GM21423 (cell line): ENCODE results near the gene MBOAT7.

ENCODE experiments used
- ATAC-seq: cut with Tn5 transposase; IDR thresholded peaks from one replicate; pipeline ENCODE4 v1.9.1; 2021; ENCODE audit warnings: mild to moderate bottlenecking, moderate library complexity; ENCODE audit not compliant: unreplicated experiment

MBOAT7 gene

DNA sequence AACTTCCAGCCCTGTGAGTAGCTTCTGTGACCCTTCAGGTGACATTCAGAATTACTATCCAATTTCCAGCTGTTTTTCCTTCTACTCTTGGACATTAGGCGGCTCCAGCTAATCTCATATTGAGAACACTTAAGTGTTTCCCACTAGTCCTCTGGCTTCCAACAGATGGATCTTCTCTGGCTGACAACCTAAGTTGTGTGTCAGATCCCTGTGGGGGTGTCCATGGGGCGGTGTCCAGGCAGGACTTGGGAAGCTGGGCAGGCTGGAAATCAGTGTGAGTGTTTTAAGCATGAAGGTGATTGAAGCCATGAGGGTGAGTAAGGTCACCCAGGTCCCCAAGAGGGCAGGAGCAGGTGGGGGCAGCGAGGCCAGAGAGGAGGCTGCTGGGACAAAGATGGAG lies 41.7 kb downstream of the MBOAT7 start:
- no peak for ATAC-seq

DNA sequence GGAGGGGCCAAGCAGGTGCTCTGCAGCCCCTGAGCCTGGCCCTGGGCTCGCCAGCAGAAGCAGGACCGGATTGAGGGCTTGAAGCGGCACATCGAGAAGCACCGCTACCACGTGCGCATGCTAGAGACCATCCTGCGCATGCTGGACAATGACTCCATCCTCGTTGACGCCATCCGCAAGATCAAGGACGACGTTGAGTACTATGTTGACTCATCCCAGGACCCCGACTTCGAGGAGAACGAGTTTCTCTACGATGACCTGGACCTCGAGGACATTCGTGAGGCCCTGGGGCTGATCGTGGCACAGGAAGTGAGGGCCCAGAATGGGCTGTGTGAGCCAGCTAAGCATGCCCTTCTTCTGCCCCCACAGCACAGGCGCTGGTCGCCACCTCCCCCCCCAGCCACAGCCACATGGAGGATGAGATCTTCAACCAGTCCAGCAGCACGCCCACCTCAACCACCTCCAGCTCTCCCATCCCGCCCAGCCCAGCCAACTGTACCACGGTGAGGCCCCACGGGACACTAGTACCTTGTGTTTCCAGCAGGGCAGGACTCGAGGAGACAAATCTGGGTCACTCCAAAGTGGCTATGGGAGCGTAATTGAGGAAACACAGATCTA lies 43.7 kb downstream of the MBOAT7 start:
- no peak for ATAC-seq

DNA sequence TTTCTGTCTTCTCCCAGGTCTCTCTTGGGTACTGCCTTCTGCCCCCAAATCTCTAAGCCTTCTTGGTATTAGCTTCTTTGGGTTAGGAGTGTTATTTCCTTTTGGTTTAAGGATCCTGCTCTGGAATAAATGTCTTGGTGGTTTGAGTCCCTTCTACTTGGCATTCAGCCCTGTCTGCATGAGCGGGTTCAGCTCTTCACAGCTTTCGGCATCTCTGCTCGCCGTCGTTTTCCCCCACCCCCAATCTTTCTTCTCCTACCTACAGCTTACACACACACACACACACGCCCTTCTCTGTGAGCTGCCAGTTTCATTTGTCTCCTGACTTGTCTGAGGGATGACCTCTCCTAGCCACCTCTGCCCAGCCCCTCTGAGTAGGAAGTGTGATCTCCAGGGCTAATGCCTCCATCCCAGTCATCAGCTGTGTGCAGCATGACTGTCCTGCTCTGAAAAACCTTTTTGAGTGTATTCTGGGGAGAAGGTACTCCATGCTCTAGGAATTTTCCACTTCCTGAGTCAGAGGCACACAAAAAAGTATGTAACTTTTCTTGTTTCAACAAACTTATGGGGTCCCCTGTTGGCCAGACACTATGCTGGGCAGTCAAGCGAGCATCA lies 47.1 kb downstream of the MBOAT7 start:
- ATAC-seq, result no peak

DNA sequence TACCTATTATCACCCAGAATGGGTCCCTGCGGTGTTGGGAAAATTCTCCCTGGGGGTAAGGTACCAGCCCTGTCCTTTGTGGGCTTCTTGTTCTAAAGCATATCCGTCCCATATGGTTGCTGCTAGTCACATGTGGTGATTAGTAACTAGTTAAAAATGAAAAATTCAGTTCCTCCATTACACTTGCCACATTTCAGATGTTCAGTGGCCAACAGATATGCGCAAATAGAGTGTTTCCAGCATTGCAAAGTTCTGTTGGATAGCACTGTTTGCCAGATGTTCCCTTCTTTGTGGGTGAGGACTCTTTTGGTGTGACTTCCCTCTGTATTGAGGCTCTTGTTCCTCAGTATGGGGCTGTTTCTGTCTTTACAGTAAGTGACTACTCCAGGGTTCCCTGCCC lies 48.0 kb downstream of the MBOAT7 start:
- no peak for ATAC-seq

DNA sequence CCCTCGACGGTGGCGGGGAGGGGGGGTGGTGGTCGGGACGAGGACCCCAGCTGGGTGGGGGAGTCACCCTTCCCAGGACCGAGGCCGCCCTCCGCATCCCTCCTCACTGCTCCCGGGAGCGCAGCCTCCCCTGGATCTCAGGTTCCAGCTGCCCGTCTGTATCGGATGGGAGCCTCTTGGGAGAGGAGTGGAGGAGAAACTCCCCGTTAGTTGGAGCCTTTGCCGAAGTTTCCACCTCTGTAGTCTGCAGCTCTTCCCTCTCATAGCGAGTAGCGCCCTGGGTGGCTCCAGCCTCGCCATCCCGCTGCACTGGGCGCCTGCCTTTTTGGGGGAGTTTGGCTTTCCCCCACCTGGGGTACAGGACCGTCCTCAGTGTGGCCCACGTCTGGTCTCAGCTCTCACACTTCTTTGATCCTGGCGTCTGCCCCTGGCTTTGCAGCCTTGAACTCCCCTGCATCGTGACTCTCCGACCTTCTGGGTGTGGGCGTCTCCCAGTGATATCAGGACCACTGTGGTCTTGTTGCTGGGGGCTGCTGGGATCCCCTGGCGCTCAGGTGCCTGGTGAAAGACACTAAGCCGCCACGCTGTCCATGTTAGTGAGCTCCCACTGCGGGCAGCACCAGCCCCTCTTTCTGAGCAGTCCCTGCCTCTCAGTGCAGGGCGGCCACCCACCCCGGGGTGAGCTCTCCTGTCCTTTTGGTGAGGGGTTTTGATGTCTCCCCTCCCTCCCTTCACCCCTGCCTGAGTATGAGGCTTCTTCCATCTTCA lies 50.7 kb downstream of the MBOAT7 start:
- ATAC-seq, result no peak

DNA sequence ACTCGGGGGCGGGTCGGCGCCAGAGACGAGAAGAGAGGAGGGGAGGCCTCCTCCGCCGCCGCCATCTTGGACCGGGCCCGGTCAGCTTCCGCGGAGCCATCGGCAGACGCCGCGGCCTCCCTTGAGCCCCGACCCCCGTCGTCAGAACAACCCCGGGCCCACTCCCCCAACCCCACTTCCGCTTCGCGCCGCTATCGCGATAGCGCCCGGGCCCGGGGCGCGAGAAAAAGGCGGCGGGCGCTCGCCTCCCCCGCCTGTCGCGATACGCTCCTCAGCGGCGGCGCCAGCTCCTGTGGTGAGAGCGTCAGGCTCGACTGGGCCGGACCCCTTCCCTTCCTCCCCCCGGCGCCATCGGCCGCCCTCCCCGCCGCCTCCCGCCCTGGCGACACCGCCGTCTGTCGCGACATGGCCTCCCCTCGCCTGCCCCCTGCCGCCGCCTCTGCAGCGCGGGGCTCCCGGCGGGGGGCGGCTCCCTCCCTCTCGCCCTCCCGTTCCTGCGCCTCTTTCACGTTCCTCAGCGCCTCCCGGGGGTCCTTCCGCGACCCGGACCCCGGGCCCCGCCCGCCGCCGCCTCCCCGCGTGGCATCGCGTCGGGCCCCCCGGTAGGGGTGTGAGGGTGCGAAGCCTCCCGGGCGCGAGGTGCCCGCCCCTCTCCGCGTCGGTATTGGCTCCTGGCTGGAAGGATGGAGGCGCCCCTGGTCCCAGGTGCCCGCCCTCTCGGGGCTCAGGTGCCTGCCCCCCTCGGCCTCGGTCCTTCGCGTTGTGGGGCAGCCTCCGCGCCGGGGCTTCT lies 51.5 kb downstream of the MBOAT7 start, which contains the start of gene CNOT3:
CNOT3 (plus strand) TSS at position 64 of the 790 bp plus-strand sequence. CDS start 5,217 bp downstream, outside the sequence.
- ATAC-seq, result no peak

DNA sequence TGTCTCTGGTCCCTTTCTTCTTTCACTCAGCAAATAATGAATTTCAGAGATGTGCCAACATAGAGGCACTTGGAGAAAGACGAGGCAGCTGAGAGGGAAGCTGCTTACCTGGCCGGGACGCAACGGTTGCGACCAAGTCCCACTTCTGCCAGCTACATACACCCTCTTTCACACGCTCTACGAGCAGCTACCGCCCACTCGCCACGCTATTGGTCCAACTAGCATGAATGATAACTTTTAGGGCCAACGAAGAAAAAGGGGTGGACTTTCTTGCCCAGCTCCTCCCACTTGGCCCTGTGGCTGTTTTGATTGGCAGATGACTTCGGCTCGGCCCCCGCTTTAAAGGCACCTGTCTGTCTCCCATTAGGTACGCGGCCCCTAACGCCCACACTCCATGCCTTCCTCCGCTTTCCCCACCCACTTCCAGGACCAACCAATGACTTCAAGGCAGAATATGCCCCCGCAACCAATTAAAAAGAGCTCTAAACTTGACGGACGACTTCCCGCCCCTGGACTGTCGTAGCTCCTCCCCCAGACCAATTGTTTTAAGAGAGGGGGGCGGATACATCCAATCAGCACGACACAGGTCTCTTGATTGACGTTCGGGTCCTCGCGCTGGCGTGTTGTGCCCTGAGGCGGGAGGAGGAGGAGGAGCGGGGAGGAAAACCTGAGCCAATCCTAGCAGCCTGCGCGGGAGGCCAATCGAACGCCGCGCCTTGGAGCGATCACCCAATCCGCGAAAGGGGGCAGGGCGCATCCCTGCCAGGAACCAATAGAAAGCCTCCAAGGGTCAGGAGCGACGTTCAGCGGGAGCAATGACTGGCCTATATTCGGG lies 52.3 kb downstream of the MBOAT7 start:
- peak; percentile 78 for ATAC-seq

DNA sequence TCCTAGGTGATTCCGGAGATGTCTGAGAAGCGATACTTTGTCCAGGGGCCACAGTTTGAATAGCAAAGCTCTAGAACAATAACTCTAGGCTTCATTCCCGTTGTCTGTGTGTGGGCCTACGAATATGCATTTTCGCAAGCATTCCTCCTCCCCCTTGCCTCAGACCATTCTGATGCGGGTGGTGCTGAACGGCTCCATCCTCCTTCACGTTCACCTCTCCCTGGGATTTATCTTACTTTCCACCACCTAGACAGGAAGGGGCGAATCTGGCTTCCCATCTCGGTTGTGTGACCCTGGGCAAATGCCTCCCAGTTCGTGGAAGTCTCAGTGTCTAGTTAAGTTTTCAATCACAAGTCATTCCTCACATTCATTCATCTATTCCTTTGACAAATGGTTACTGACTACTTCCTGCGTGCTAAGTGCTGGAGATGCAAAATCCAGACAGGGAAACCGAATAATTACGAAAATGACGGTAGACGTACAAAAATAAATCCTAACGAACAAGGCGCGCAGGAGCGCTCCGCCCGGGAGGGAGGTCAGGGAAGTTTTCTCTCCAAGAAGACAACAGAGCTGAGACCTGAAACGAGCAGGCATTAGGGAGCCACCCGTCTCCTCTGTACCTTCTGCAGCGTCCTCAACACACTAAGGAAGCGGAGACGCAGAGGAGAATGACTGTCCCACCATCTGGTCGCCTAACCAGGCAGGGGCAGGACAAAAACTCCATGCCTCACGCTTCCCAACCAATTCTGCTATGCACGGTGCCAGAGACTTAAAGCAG lies 53.1 kb downstream of the MBOAT7 start:
- ATAC-seq, result peak; percentile 0

DNA sequence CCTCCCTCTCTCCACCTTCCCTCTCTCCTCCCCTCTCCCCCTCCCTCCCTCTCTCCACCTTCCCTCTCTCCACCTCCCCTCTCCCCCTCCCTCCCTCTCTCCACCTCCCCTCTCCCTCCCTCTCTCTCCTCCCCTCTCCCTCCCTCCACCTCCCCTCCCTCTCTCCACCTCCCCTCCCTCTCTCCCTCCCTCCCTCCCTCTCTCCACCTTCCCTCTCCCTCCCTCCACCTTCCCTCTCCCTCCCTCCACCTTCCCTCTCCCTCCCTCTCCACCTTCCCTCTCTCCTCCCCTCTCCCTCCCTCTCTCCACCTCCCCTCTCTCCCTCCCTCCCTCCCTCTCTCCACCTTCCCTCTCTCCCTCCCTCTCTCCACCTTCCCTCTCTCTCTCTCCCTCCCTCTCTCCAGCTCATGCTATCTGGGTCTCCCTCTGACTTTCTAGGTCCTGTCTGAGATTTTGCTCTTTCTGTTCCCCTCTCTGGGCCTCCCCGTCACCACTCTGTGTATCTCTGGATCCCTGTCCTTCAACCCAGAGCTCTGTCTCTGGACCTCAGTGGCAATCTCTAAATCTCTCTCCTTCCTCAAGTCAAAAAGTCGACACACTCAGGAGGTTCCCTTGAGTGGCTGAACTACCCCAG lies 55.3 kb downstream of the MBOAT7 start:
- no peak for ATAC-seq

DNA sequence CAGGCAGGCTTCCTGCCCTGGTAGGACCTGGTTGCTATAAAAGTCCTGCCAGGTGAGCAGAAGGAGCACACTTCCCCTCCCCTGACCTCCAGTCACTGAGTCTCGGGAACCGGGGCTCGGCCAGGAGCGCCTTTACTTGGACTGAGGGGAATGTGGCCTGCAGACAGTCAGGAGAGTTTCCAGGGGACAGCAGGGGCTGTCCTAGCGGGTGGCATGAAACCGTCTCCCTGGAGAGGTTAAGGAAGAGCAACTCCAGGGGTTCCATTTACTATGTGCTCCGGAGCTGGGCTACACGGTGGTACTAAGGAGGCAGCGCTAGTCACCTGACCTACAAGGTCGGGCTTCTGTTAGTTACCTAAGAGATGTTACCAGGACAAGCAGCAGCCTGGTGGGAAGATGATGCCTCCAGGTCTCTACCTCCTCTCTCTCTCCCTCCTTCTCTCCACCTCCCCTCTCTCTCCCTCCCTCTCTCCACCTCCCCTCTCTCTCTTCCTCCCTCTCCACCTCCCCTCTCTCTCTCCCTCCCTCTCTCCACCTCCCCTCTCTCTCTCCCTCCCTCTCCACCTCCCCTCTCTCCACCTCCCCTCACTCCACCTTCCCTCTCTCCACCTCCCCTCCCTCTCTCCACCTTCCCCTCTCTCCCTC lies 55.9 kb downstream of the MBOAT7 start:
- no peak for ATAC-seq

DNA sequence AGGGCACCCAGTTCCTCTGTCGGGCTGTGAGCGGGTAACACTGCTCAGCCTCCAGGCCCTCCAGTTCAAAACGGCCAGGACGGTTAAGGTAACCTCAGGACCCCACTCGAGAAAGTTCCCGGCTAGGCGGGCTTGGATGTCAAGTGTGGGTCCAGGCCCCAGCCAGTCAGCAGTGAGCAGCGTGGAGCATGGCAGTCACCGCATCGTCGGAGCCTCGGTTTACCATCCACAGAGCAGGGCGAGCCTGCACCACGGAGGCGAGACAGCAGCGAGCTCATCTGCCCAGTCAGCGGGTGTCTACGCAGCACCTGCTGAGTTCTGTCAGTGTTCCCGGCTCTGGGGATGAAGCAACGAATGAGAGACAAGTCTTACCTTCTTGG lies 59.8 kb downstream of the MBOAT7 start:
- no peak for ATAC-seq

DNA sequence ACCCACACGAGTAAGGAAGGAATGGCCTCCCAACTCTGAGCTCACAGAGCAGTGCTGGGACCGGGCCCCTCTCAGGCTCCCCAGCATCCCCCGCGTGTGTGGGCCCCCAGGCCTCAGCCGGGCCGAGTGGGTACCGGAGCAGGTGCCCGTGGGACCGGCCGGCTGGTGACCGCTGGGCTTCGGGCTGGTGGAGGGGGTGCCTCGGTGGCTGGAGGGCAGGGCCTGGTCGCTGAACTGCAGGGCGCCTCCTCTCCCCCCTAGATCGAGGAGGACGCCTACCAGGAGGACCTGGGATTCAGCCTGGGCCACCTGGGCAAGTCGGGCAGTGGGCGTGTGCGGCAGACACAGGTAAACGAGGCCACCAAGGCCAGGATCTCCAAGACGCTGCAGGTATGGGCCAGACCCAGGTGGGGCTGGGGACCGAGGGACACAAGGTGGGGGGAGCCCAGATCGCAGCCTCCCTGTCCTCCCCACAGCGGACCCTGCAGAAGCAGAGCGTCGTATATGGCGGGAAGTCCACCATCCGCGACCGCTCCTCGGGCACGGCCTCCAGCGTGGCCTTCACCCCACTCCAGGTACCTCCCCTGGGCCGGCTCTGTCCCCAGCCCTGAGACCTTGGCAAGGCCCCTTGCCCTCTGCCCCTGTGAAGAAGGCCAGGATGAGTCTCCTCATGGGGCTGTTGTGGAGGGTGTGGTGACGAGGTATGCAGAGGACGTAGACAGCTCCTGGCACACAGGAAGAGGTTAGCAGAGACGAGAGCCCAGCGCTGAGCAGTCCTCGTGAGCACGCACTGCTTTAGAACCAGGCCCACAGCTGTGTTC lies 60.4 kb downstream of the MBOAT7 start:
- no peak for ATAC-seq

DNA sequence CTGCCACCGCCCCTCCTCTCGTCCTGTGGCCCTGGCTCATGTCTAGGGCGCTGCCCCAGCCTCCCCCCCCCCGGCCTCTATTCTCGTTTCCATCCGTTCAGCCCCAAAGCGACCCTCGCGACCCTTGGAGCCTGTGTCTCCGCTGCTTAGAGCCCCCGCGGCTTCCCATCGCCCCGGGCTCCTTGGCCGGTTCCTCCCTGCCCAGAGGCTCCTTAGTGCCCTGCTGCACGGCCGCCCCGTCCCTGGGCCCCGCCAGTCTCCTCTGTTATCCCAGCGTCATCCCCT lies 61.0 kb downstream of the MBOAT7 start:
- no peak for ATAC-seq

DNA sequence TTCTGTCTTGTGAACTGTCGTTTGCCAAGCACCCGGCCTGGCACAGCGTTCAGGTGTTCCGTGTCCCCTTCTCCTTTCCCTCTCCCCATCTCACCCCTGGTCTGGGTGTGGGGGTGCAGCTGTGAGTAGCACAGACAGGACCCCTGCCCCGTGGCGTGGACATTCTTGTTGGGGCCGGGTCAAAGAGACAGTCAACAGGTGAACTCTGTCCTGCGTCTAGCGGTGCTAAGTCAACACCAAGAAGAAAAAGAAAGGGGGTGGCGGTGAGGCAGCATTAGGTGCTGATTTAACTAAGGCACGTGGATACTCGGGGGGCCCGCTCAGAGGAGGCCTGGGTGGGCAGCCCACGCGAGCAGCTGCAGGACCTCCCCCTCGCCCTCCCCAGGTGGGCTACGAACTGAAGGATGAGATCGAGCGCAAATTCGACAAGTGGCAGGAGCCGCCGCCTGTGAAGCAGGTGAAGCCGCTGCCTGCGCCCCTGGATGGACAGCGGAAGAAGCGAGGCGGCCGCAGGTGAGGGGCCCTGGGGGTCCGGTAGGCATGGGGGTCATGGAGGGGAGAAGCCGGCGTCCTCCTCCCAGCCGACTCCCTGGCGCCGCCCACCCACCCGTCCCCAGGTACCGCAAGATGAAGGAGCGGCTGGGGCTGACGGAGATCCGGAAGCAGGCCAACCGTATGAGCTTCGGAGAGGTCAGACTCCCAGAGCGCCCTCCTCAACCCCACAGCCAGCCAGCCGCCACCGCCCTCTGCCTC lies 61.5 kb downstream of the MBOAT7 start:
- no peak for ATAC-seq

DNA sequence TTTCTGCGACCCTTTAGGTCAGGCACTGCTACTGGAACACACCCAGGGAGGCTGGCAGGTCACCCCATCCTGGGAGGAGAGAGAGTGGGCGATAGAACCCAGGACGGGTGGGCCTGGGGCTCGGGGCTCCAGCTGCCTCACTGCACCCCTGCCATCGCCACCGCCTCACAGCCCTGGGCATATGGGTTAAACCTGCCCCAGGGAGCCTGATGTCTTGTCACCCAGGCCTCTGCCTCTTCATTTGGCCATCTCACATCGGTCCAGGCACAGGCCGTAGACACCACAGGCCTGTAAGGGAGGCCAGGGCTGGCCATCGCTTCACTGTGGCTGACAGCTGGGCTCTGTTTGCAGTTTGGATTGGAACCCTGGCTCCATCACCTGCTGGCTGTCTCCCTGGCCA lies 63.7 kb downstream of the MBOAT7 start:
- no peak for ATAC-seq

DNA sequence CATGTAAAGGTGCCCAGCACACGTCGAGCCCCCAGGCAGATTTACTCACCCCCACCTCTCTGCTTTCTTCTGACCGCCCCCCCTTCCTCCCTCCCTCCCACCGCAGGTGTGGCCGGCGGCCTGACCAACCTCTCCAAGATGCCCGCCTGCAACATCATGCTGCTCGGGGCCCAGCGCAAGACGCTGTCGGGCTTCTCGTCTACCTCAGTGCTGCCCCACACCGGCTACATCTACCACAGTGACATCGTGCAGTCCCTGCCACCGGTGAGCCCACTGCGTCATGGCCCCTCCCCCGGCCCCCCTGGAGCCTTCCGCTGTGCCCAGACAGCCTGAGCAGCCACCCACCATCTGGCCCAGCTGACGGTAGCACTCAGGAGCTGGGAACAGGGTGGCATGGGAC lies 65.0 kb downstream of the MBOAT7 start:
- ATAC-seq, result no peak

DNA sequence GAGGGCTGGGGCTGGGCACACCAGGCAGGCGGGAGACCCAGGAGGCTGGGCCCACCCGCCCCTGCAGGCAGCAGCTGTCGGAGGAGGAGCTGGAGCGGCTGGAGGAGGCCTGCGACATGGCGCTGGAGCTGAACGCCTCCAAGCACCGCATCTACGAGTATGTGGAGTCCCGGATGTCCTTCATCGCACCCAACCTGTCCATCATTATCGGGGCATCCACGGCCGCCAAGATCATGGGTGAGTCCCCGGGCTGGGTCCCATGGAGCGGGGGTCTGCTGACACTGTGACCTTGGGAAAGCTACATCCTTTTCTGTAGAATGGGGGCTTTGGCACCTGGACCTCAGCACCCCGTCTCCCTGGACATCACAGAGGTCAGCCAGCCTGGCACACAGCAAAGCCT lies 65.7 kb downstream of the MBOAT7 start:
- ATAC-seq, result no peak
